Stimulated activated CD4-positive, alpha-beta T cell treated with anti-CD3 and anti-CD28 coated beads, Interleukin-12 subunit alpha, Interleukin-12 subunit beta, amount 100 ng/mL, for 24 hours (primary cell): Measurements from ENCODE around the gene NME3.
A peak's percentile ranks its signal among the peaks of the same experiment; 100 is the strongest.

Experiments
- DNase-seq, 2 experiments: peaks; one replicate each; pipeline ENCODE4 v3.0.0-alpha.2; 2020; ENCODE audit warnings: low read depth in 2 of 2

Gene NME3

DNA sequence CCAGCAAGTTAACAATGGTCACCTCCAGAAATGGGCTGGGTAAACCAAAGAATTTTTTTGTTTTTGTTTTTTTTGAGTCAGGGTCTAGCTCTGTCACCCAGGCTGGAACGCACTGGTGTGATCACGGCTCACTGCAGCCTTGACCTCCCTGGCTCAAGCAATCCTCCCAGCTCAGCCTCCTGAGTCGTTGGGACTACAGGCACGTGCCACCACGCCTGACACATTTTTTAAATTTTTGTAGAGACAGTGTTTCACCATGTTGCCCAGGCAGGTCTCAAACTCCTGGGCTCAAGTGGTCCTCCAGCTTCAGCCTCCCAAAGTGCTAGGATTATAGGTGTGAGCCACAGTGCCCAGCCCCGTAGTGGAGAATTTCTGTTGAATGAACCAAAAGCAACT, 9.3 kb upstream of the NME3 start:
- no peak for DNase-seq

DNA sequence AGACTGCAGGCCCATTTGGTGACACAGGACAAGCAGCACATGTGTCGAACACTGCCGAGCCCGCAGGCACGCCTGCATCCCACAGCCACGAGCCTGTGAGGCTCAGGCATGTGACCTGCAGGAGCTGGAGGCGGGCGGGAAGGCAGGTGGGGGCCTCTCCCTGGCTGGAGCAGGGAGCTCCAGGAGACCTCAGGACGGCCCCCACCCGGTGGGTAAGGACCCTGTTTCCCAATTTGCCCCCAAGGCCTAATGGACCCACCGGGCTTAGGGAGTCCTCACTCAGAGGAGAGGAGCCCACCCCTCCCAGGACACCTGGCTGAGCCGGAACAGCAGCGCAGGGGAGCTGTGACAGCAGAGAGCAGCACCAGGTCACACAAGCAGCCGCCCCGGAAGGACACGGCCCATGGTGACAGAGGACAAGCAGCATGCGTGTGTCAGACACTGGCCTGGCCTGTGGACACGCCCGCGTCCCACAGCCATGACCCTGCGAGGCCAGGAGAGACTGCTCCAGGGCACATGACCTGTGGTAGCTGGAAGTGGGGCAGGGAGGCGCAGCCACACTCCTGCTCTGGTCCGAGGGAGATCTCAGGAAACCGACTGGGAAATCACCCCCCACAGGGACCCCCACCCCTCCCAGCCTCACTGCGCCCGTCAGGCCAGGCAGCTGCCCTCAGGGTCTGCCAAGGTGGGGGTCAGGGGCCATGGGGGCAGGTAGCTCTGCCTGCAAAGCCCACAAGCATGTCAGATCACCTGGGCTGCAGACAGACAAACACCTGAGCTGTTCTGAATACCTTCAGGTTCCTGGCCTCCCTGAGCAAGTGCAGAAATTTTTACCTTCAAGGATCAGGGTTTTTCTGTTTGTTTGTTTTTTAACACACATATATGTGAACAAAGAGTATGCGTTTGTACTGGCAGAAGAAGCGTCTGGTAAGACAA, 8.7 kb upstream of the NME3 start:
- DNase-seq: no peak

DNA sequence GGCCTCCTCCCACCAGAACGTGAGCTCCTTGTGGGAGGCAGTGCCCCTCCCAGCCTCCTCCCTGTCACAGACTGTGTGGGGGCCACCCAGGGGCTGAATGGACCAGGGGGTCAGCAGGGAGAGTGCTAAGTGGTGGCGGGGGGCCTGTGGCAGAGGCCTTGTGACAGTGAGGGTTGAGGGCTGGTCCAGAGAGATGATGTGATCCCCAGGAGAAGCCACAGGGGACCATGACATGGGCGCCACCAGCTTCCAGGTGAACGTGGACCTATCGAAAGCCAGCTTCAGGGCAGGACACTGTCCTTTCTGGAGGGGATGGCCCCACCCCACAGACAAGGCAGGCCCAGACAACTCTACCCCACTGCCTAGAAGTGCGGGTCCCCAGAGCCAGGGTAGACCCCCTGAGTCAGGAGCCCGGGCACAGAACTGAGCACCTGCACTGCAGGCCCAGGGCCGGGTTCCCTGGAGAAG, 7.9 kb upstream of the NME3 start:
- DNase-seq: no peak

DNA sequence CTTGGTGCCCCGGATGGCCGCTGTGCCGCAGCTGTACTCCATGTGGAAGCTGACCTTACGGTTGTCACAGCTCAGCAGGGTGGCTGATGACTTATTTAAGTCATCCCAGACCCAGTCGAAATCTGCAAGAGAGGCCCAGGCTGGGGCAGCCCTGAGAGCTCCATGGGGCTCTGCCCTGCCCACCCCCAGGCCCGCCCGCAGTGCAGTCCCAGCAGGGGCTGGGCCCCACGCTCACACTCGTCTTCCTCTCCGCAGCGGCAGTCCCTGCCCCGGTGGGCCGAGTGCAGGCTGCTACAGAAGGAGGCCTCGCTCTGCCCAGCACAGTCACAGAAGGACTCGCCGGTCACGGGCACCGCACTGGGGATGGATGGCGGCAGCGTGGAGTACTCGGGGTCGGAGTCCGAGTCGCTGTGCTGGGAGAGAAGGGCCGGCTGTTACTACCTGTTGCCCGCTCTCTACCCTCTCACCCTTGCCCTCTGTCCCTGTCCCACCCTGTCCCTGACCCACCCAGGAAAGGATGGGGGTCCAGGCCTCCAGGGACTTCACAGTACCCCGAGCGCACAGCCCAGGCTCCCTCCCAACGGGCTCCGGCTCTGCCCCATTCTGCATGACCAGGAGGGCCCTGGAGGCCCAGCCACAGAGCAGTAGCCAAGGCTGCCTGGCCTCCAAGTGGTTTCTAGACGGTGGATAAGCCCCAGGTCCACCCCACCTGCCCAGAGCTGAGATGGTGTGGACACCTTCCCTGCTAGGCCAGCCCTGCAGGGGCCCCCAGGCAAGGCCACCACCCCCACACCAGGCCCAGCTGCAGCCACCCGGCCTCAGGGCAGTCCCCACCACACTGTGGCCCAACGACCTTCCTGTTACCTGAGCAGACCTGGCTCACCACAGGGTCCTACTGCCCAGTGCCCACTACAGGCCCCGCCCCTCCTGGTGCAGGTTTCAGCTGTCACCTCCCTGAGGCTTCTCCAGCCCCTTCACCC, 7.1 kb upstream of the NME3 start:
- DNase-seq: no peak

DNA sequence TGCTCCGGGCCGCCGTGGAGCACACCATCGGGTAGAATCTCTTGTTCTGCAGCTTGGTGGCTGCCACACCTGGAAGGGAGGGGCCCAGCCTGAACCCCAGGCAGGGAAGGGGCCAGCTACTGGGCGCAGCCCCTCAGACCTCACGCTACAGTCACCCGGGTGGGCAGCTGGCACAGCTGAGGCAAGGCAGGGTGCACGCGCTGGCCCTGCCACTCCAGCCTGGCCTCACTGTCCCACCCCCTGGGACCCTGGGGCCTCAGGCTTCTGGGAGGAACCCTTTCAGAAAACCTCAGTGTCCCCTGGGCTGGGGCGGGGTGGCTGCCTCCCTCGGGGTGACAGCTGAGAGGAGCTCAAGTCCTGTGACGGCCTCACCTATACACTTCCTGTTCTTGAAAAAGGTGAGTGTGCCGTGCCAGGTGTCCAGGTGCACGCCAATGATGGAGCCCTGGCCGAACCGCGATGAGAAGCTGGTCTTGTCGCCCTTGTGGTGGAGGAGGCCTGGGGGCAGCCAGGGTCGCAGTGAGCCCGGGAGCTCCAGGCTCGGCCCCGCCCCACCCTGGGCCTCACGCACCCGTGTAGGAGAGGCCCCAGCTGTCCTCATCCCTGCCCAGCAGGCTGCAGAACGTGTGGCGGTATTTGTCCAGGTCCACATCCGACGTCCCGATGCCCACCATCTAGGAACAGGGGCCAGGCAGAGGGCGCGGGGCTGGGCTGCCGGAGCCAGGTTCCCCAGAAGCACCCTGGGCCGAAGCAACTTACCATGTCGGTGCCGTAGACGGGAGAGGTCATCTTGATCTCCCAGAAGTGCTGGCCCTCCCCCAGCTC, 6.2 kb upstream of the NME3 start:
- DNase-seq: no peak

DNA sequence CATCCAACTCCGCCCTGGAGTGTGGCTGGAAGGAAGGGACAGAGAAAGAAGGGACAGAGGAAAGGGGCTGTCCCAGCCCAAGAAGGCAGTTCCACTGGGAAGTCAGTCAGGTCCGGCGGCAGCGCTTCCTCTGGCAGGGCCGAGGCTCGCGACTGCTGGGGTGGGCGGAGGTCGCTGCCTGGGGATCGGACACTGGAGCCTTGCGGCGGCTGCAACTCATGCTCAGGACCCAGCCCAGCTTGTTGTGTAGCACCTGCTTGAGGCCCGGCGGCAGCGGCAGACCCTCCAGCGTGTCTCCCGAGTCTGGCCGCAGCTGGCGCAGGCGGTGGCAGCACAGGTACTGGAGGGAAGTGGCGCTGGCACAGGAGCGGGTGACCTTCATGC, 5.6 kb upstream of the NME3 start:
- no peak for DNase-seq

DNA sequence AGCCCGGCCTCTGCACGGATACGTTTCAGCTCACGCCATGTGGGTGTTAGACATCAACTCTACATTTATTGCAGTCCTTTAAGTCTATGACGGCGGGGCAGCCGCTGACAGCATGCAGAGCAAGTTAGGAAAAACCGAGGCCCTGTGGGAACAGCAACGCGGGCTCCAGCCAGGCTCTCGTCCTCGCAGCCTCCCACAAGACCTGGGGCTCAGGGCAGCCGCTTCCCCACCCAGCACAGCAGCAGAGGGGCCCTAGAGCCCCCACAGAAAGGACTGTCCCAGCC, 5.3 kb upstream of the NME3 start:
- no peak for DNase-seq

DNA sequence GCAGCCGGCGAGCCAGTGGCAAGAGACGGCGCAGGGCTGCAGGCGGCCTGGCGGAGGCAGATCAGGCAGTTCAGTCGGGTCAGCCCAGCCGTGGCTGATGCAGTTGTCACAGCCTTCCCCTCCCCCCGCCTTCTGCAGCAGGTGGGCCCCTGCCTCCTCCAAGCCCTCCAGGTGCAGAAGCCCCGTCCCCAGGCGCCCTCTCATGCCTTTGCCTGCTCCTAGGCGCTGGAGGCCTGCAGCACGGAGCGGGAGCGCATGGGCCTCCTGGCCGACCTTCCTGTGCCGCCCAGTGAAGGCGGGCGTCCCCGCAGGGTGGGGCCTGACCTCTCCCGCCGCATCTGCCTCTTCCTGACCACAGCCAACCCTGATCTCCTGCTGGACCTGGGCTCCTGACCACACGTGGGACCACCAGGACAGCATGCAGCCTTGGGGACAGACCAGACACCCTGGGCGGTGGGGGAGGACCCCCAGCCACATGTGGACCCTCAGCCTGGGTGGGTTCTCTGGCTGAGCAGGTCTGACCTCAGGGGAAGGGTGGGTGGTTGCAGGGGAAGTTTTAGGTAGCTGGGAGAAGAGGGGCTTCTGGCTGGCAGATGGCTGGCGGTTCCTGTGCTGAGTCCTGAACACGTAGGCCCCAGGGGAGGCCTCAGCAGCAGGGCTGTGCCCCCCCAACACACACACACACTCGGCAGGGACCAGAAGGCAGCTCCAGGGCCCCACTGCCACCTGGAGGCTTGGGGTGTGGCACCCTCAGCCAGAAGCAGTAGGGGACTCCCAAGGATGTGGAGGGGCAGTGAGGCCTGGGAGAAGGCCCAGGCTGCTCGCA, 4.7 kb upstream of the NME3 start:
- DNase-seq: no peak

DNA sequence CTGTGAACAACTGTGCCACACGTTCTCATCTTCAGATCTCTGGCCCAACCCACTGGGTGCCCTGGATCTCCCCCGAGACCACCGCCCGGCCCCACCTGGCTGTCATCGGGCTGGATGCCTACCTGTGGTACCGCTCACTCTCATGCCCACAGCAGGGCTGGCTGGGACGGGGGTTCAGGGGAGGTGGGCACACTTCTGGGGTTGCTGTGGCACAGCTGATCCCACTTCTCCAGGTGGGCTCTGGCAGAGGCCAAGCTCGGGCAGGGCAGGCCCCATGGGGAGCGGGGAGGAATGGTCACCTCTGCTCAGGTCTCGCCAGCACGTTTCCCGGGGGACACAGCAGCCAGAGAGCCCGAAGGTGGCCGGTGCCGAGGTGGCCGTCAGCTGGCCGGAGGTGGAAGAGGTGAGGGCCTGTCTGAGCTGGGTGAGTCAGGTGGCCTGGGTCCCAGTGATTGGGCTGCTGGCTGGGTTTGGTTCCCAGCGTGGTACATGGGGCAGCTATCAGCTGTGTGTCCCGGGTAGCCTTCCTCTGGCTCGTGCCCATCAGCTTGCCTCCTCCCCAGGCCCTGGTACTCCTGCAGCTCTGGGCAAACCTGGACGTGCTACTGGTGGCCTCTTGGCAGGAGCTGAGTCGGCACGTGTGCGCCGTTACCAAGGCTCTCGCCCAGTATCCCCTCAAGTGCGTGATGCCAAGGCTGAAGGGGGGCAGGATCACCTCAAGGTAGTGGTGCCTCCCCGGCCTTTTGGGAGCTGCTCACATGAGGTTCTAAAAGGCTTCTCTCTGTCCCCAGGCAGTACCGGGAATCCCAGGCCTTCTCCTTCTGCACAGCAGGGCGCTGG, 3.9 kb upstream of the NME3 start:
- DNase-seq: no peak

DNA sequence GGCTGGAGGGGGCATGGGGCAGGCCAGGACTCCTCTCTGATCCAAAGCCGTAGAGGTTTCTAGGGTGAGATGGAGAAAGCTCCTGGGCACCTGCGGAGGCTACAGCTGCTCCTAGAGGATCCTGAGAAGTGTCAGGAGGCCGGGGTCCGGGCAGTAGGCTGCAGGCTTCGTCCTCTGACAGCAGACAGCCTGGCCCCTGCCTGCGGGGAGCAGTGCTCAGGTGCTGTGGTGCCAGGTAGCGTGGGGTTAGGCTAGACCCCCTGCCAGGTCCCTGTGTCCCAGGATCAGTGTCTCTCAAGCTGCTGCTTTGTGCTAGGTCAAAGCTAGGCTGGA, 3.1 kb upstream of the NME3 start:
- DNase-seq: no peak

DNA sequence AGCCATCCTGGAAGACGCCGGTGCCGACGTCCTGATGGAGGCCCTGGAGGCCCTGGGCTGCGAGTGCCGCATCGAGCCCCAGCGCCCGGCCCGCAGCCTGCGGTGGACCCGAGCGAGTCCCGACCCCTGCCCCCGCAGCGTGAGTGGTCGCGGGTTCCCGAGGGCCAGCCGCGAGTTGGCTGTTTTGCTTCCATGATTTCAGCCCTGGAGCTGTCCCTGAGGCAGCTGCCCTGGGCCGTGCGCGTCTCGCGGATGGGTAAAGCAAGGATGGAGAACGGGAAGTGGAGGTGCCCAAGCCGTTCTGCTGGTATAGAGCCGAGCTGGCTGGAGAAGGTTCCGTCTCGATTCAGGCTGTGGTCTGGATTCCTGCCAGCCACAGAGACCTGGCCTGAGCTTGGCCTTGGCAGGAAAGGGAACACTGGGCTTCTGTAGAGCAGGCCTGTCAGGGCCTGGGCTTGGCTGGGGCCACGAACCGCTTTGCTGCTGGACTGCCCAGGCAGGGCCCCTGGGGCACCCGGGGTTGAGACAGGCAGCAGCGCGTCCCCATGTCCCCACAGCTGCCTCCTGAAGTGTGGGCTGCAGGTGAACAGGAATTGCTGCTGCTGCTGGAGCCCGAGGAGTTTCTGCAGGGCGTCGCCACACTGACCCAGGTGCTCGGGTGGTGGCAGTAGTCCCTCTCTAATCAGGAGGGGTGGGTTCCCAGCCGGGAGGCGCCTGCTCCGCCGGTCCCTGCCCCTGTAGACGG, 2.5 kb upstream of the NME3 start:
- no peak for DNase-seq

DNA sequence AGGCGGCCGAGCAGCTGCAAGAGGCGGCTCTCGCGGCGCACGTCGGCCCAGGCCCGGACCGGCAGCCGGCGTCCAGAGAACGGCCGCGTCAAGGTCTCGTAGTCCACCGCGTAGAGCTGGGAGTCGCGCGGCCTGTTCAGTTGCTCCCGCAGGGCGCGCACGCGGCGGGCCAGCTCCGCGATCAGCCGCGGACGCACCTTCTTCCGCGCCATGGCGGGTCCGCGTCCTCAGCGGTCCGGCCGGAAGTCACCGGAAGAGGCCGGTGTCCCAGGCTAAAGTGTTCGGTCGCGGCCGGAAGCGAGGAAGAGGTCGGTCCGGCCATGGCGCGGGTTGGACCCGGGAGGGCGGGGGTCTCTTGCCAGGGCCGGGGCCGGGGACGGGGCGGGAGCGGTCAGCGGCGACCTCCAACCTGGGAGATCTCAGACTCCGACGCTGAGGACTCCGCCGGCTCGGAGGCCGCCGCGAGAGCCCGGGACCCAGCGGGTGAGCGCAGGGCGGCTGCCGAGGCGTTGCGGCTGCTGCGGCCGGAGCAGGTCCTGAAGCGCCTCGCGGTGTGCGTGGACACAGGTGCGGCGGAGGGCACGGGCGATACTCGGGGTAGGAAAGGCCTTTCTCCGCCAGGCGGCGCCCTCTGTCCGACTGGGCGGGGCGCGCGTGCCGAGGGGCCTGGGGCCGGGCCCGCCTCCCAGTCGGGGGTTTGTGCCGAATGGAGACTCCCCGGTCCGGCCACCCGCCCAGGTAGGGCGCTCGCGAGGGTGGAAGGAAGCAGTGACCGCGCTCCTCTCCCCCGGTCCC, 1.8 kb upstream of the NME3 start, which contains the start of gene MRPS34:
Gene MRPS34 (minus strand): TSS at position 227 of the 795 bp plus-strand sequence. CDS start 15 bp downstream, at position 212.
- DNase-seq: peak; percentile 74 to 78

DNA sequence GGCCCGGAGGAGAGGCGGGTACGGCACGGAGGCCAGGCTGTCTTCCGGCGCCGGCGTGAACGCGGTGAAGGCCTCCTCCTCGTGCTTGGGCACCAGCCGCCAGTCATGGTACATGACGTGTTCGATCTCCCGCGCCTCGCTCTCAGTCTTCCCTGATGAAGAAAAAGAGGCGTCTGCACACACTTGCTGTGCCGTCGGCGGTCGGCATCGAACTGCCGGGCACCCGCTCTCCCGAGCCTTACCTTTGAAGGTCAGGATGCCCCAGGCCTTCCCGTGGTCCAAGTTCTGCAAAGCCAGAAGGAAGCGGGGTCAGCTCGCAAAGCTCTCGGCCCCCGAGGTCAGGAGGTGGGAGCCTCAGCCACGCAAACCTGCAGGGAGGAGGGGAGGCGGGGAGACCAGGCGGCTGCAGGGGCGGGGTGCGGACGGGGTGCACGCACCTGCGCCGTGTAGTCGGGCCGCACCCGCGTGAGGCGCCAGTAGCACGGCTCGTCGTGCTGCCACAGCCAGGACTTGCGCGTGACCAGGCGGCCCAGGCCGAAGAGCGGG, 1.1 kb upstream of the NME3 start, which contains the start of gene EME2:
Gene EME2 (plus strand): TSS at position 449 of the 546 bp plus-strand sequence. CDS start 418 bp downstream, outside the sequence.
- DNase-seq: peak; percentile 25 to 41

DNA sequence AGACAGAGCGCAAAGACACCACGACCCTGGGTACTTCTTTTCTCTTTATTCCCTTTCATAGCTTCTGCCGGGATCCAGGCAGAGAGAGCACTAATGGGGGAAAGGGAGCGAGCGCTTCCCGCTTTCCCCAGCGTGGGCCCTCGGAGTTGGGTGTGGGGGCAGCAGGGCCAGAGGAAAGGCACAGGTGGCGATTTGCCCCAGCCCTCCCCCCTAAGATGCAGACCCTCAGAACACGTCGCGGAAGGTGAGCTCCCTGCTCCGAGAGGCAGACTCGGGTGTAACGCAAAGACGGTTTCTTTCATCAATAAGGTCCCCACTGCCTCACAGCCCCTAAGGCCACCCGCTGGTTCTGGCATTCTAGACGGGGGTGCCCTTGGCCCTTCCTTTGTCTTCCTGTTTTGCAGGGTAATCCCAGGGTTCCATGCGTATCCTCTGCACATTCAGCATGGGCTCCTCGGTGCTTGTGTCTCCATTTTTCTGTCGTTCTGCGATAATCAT, 570 bp upstream of the NME3 start:
- no peak for DNase-seq

DNA sequence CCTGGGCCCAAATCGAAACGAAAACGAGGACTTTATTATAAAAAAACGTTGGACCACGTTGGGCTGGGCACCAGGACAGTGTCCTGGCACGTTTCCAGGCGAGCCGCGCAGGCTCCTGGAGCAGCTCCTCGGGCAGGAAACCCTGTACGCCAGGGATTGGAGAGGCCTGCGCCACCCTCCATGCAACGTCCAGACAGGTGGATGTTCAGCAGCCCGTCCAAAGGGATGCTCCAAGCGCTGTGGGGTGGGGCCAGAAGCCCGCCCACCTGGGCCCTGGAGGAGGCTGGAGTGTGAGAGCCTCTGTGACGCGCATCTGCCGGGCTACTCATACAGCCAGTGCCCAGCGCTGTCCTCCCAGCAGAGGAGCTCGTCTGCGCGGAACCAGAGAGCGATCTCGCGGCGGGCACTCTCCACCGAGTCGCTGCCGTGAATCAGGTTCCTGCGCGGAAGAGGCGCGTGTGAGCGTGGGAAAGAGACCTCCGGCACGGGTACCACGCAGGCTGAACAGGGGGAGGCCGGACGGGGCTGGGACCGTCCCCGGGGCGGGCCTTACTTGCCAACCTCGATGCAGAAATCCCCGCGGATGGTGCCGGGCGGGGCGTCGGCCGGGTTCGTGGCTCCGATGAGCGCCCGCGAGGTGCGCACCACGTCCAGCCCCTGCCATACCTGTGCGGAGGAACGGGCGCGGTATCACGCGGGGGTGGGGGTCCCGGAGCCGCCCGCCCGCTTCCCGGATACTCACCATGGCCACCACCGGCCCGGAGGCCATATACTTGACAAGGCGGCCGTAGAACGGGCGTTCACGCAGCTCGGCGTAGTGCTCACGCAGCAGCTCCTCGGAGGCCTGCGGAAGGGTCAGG, 785 bp downstream of the NME3 start:
- peak in 1 of 2 experiments; percentile 51 for DNase-seq

DNA sequence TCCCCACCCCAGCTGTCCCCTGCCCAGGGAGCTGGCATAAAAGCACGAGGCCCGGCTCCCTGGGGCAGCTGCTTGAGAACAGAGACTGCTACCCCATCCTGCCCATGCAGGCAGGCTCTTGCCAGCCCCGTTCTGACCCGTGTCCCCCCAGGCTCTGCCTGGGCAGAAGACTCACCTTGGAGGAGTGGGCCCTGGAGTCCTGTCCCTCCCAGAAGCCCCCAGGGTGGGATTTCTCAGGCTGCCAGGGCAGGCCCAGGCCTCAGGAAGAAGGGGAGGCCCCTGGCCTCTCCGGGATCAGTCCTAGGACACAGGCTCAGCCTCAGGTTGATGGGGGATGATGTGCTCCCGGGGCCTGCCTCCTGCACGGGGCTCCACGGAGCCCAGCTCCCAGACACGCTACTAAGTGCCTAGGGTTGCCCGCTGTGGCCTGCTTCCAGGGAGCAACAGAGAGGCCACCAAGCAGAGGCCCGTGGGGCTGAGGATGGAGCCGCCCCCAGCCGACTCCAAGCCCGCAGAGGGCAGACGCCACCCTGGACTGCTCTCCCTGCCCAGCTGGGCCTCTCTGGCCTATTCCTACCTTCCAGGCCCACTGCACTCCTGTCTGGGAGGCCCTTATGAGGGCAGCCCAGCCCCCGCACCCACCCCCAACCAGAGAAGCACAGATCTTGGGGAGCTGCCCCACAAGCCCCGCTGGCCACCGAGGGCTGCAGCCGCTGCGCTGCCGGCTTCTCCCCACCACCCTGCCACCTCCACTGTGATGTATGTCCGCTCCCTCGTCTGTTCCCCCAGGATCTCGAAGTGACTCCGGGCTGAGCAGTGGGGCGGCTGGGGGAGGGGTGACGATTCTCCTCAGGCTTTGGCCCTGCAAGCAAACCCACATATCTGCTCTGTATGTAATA, 1.7 kb downstream of the NME3 start:
- no peak for DNase-seq
